HG02852 (cell line): ENCODE measurements around the gene CPN1.
"Not testable (repeated sequence)": the region's sequence is repeated elsewhere in the genome, so short reads cannot be mapped to it uniquely, and the experiment has no call there.

Experiments used
- ATAC-seq: cut with Tn5 transposase; IDR thresholded peaks from one replicate; pipeline ENCODE4 v1.9.1; 2021; ENCODE audit warnings: mild to moderate bottlenecking, moderate library complexity; ENCODE audit not compliant: unreplicated experiment

CPN1 gene

GRCh38 chr10:100025576-100025975, 56.1 kb downstream of the CPN1 start:
- no peak for ATAC-seq

- no peak for ATAC-seq
These were observed 56.9 kb downstream of the CPN1 start for GRCh38 chr10:100024748-100025147.

- ATAC-seq, result no peak
These were observed 59.3 kb downstream of the CPN1 start for GRCh38 chr10:100022403-100022802.

- ATAC-seq, result no peak
These were observed 60.3 kb downstream of the CPN1 start for GRCh38 chr10:100021322-100021721.

- peak; percentile 6 for ATAC-seq
These were observed 60.8 kb downstream of the CPN1 start for GRCh38 chr10:100020886-100021253.

- ATAC-seq, result peak; percentile 74
These were observed 61.4 kb downstream of the CPN1 start for GRCh38 chr10:100020142-100020885.

GRCh38 chr10:100019787-100020141, 61.9 kb downstream of the CPN1 start:
- no peak for ATAC-seq

- ATAC-seq, result peak; percentile 79
These were observed 67.5 kb downstream of the CPN1 start for GRCh38 chr10:100014071-100014762.

- ATAC-seq, result no peak
These were observed 68.0 kb downstream of the CPN1 start for GRCh38 chr10:100013621-100014020.

GRCh38 chr10:100011906-100012305, 69.8 kb downstream of the CPN1 start:
- not testable (repeated sequence) for ATAC-seq

- peak; percentile 49 for ATAC-seq
These were observed 71.6 kb downstream of the CPN1 start, which contains the start of gene DNMBP for GRCh38 chr10:100009793-100010676. TSS of gene DNMBP (minus strand) at chr10:100009947. CDS start at chr10:99972124, 37,823 bp downstream.

GRCh38 chr10:100009283-100009792, 72.3 kb downstream of the CPN1 start:
- peak; percentile 44 for ATAC-seq

GRCh38 chr10:100008708-100009282, 72.9 kb downstream of the CPN1 start:
- no peak for ATAC-seq

- ATAC-seq, result no peak
These were observed 73.5 kb downstream of the CPN1 start for GRCh38 chr10:100008142-100008522.

GRCh38 chr10:100007231-100008141, 74.2 kb downstream of the CPN1 start:
- ATAC-seq, result no peak

GRCh38 chr10:100006243-100006886, 75.3 kb downstream of the CPN1 start:
- no peak for ATAC-seq

GRCh38 chr10:100004805-100005510, 76.7 kb downstream of the CPN1 start:
- ATAC-seq, result no peak

- ATAC-seq, result no peak
These were observed 81.5 kb downstream of the CPN1 start for GRCh38 chr10:100000109-100000644.
